OCI-LY3 (cell line): ENCODE measurements around the gene KLF3.

ENCODE experiments used
- H2AFZ ChIP-seq: fragments of 200-600, 300-600 bp; shearing (Covaris generic); 2 replicates; pipeline ENCODE4 v1.6.0; 2014; ENCODE audit warnings: antibody characterized with exemption, low read depth, low read length
- H3K27ac ChIP-seq: fragments of 200-600, 300-600 bp; sonication (generic); 2 replicates; pipeline ENCODE4 v1.5.1; 2014; ENCODE audit warnings: mild to moderate bottlenecking, low read length, moderate library complexity, mixed read lengths
- H3K27me3 ChIP-seq: fragments of 200-600, 300-600 bp; sonication (generic); 2 replicates; pipeline ENCODE4 v1.6.1; 2014; ENCODE audit warnings: low read depth, low read length, mixed read lengths
- H3K36me3 ChIP-seq: fragments of 200-600, 300-600 bp; sonication (generic); replicated peaks from 2 replicates; pipeline ENCODE3; 2014; ENCODE audit warnings: low read depth, low read length, mixed read lengths
- H3K4me1 ChIP-seq: fragments of 300-600, 200-600 bp; sonication (generic); 2 replicates; pipeline ENCODE4 v1.6.1; 2014; ENCODE audit warnings: low read length, mixed read lengths
- H3K4me2 ChIP-seq: fragments of 200-600, 300-600 bp; sonication (generic); 2 replicates; pipeline ENCODE4 v1.6.1; 2014; ENCODE audit warnings: low read length, mixed read lengths
- H3K4me3 ChIP-seq: fragments of 300-600, 200-600 bp; sonication (generic); 2 replicates; pipeline ENCODE4 v1.5.1; 2014; ENCODE audit warnings: antibody characterized with exemption, mild to moderate bottlenecking, low read length, moderate library complexity
- H3K79me2 ChIP-seq: fragments of 300-600, 200-600 bp; shearing (Covaris generic); 2 replicates; pipeline ENCODE4 v1.6.1; 2014; ENCODE audit warnings: mild to moderate bottlenecking, low read length, mixed read lengths
- H3K9ac ChIP-seq: fragments of 300-600, 200-600 bp; shearing (Covaris generic); 2 replicates; pipeline ENCODE4 v1.6.0; 2014; ENCODE audit warnings: mild to moderate bottlenecking, low read length, moderate library complexity
- H3K9me3 ChIP-seq: fragments of 200-600, 300-600 bp; shearing (Covaris generic); 2 replicates; pipeline ENCODE4 v1.6.1; 2014; ENCODE audit warnings: low read length, mixed read lengths; ENCODE audit not compliant: insufficient read depth
- H4K20me1 ChIP-seq: fragments of 200-600, 300-600 bp; sonication (generic); 2 replicates; pipeline ENCODE4 v1.6.1; 2016; ENCODE audit warnings: low read length, mixed read lengths; ENCODE audit not compliant: insufficient read depth
- EZH2phosphoT487 ChIP-seq: fragments of 200-600 bp; shearing (Covaris generic); IDR thresholded peaks from 2 replicates; pipeline ENCODE4 v1.6.1; 2018; ENCODE audit warnings: antibody characterized with exemption, mixed run types, low read depth
- TF ChIP-seq, protein P1 (sequence below): fragments of 200-600, 300-600 bp; sonication (generic); IDR thresholded peaks from 2 replicates; pipeline ENCODE4 v1.5.1; 2014; ENCODE audit warnings: antibody characterized with exemption, low read length, low read depth

Gene KLF3

DNA sequence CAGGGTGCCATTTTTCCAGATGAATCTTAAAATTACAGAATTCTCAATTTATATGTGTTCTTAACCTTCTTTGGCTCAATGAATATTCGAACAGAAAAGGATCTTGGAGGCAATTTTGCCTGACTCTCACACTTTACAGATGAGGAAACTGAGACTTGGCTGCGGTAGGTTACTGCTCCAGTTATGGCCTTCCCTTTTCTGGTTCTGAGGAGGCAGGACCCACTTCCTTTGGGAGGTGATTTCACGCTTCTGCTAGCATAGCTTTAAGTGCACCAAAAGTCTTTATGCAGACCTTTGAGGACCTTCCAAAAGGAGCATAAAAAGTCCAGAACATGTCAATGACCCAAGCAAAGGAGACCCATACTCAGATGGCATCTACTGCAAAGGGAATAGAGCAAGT, 44.7 kb upstream of the KLF3 start:
- no peaks in the 10 kb centered on the region for H3K4me1 ChIP-seq
- no peaks in the 10 kb centered on the region for H3K36me3 ChIP-seq
- H3K9me3 ChIP-seq, result no peaks in the 10 kb centered on the region
- peaks cover 7% of the 10 kb centered on the region for H3K27me3 ChIP-seq
- no peaks in the 10 kb centered on the region for H4K20me1 ChIP-seq
- H3K4me3 ChIP-seq, result no peak overlapping the region
- no peak overlapping the region for H3K9ac ChIP-seq
- no peak for TF ChIP-seq EZH2phosphoT487
- TF ChIP-seq, protein P1, sequence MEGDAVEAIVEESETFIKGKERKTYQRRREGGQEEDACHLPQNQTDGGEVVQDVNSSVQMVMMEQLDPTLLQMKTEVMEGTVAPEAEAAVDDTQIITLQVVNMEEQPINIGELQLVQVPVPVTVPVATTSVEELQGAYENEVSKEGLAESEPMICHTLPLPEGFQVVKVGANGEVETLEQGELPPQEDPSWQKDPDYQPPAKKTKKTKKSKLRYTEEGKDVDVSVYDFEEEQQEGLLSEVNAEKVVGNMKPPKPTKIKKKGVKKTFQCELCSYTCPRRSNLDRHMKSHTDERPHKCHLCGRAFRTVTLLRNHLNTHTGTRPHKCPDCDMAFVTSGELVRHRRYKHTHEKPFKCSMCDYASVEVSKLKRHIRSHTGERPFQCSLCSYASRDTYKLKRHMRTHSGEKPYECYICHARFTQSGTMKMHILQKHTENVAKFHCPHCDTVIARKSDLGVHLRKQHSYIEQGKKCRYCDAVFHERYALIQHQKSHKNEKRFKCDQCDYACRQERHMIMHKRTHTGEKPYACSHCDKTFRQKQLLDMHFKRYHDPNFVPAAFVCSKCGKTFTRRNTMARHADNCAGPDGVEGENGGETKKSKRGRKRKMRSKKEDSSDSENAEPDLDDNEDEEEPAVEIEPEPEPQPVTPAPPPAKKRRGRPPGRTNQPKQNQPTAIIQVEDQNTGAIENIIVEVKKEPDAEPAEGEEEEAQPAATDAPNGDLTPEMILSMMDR, result no peak
- H3K27ac ChIP-seq, result no peak overlapping the region
- H2AFZ ChIP-seq, result no peak overlapping the region
- H3K4me2 ChIP-seq, result no peak overlapping the region
- H3K79me2 ChIP-seq, result no peaks in the 10 kb centered on the region

DNA sequence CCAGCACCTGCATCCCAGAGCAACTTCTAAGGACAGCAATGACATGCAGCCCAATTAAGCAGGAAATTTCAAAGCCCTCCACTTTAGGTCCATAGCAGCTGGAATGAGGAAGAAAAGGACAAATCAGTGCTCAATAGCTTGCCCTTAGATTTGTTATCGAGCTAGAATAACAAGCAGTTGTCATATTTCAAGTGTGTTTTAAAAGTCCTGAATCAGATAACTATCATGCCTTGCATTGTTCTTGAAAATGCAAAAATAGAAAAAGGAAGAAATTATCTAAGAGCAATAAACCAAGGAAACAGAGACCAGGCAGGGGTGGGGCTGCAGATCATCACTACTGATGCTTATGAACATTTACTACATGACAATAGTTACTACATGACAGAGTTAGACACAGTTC, 43.9 kb upstream of the KLF3 start:
- TF ChIP-seq EZH2phosphoT487, result no peak
- TF ChIP-seq, protein P1, result no peak
- H3K27me3 ChIP-seq, result peaks cover 7% of the 10 kb centered on the region
- H4K20me1 ChIP-seq, result no peaks in the 10 kb centered on the region
- H3K4me3 ChIP-seq, result no peak overlapping the region
- H3K9ac ChIP-seq, result no peak overlapping the region
- no peak overlapping the region for H3K27ac ChIP-seq
- H3K36me3 ChIP-seq, result no peaks in the 10 kb centered on the region
- no peaks in the 10 kb centered on the region for H3K4me1 ChIP-seq
- no peak overlapping the region for H2AFZ ChIP-seq
- no peaks in the 10 kb centered on the region for H3K9me3 ChIP-seq
- no peak overlapping the region for H3K4me2 ChIP-seq
- H3K79me2 ChIP-seq, result no peaks in the 10 kb centered on the region

DNA sequence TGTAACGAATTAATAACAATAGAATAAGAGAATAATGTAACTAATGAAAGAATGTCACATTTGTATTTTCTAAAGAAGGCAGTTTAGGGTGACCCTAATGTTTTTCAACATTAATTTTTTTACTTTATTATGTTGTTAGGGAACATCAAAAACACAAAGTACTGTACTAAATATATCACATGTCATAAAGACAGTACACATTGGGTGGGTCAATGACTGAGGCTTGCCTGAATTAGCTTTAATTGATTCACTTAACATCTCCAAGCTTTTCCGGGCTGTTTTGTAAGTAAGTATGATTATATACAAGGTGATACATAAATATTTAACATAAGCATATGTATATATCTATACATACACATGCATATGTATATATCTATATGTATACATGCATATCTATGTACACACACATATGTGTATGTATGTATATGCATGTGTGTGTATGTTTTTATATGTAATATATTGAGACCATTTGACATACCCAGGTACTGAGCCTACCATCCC, 43.4 kb upstream of the KLF3 start:
- Histone ChIP-seq H2AFZ (no peak overlapping the region), H3K27me3 (peaks cover 7% of the 10 kb centered on the region), H3K9me3 (no peaks in the 10 kb centered on the region), H3K4me3 (no peak overlapping the region), H3K79me2 (no peaks in the 10 kb centered on the region), H3K4me2 (no peak overlapping the region), H3K36me3 (no peaks in the 10 kb centered on the region), H3K4me1 (no peaks in the 10 kb centered on the region), H3K9ac (no peak overlapping the region), H3K27ac (no peak overlapping the region), H4K20me1 (no peaks in the 10 kb centered on the region)
- TF ChIP-seq, protein P1, result no peak
- TF ChIP-seq EZH2phosphoT487, result no peak

DNA sequence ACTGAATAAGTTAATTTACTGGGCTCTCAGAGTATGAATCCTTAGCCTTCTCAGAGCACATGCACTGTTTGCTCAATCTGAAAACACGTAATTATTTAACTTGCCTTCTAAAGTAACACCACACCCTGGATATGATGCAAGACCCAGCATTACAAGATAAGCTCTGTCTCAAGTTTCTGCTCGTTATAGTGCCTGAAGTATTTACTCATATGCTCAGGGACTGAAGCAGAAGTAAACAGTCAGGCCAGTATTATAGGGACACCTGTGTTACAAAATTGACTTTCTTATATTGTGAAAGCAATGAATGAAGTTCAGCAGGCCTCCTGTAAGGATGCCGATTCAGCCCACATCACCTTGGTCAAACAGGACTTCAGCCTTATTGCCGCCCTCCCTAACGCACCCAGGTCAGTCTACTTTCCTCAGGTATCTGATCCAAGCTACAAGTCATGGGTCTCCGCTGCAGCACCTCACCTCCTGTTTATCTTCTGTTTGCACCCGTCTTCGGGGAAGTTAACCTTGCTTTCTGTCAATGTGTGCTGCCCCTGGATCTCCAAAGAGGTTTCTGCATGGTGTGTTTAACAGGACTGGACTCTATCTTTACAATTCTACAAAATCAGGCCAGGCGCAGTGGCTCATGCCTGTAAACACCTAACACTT, 42.8 kb upstream of the KLF3 start:
- no peak overlapping the region for H3K4me2 ChIP-seq
- no peaks in the 10 kb centered on the region for H3K79me2 ChIP-seq
- H3K27me3 ChIP-seq, result peaks cover 7% of the 10 kb centered on the region
- H3K4me3 ChIP-seq, result no peak overlapping the region
- no peaks in the 10 kb centered on the region for H3K36me3 ChIP-seq
- H3K9me3 ChIP-seq, result no peaks in the 10 kb centered on the region
- no peak for TF ChIP-seq EZH2phosphoT487
- TF ChIP-seq, protein P1, result no peak
- H3K9ac ChIP-seq, result no peak overlapping the region
- H3K27ac ChIP-seq, result no peak overlapping the region
- no peaks in the 10 kb centered on the region for H4K20me1 ChIP-seq
- H2AFZ ChIP-seq, result no peak overlapping the region
- no peaks in the 10 kb centered on the region for H3K4me1 ChIP-seq
